Embryonic facial prominence (tissue), 1 donor: ENCODE data around the gene TBP.

ENCODE experiments used
- DNase-seq: peaks from one replicate; pipeline ENCODE4 v3.0.0-alpha.2; 2016; ENCODE audit errors: extremely low spot score

The TBP gene

DNA sequence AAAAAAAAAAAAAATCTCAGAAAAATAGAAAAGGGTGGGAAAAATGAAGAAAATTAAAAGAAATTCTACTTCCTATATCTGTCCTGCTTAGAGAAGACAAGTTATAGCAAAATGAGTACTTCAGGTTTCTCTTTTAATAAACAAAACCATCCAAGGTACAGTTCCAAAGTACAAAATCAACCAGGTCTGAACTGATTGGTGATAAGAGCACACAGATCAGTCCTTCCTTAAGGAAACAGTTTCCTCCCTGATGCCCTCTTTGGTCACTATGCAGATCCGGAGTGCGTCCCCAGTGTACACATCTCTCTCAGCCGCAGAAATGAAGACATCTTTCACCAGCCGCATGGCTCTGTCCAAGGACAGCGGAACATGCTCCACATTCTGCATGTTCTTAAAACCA, 19.2 kb upstream of the TBP start:
- no peak for DNase-seq

DNA sequence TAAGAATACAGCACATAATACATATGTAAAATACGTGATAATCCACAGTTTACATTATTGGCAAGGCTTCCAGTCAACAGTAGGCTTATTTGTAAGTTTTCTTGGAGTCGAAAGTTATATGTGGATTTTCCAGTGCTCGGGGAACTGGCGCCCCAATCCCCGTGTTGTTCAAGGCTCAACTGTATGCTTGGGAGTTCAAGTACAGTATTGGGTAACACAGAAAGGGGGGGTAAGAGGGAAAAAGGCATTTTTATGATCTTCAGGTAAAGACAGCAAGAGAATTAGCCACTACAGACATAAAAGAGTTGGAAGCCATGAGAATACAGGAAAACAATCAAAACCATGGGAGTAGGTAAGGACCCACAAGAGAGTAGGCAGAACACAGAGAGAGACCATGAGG, 17.5 kb upstream of the TBP start:
- no peak for DNase-seq

DNA sequence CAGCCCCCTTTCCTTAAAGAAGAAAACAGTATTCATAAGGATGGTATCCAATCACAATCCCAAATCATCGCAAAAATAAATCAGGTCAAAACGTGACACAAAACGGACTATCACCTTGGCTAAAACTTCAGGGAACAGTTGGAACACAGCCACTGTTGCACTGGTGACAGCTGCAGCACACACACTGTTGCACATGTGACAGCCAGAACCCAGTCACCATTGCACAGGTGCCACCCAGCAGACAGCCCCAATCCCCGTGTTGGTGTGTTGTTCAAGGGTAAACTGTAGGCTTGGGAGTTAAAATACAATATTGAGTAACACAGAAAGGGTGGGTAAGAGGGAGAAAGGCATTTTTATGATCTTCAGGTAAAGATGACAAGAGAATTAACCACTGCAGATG, 16.8 kb upstream of the TBP start:
- DNase-seq, result no peak

DNA sequence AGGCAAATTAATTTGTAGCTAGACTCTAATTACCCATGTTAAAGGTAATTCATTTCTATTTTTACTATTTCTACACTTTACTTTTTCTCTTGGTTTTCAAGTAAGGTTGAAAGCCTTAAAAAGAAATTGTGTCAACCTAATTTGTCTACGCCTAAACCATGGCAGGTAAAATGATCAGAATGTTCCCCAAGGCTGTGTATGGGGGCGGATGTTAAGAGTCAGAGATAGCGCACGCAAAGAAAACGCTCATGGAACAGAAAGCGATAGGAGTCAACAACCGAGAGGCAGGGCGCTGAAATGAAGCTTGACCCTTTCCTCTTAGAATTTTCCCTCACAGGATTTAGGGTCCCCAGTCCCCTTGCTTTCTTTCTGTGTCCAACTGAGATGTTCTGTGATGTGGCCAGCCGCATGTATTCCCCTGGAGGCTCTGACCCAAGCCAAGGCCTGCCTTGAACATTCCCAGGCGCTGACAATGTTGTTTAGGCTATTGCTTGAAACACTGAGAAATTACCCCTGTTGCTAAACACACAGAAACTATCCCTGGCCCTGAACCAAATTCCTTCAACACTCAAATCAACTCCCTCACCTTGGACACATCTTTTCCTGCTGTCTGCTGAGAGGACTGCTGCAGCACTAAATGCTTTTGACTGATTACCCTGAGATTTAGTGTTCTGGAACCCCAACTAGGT, 12.0 kb upstream of the TBP start:
- DNase-seq, result no peak

DNA sequence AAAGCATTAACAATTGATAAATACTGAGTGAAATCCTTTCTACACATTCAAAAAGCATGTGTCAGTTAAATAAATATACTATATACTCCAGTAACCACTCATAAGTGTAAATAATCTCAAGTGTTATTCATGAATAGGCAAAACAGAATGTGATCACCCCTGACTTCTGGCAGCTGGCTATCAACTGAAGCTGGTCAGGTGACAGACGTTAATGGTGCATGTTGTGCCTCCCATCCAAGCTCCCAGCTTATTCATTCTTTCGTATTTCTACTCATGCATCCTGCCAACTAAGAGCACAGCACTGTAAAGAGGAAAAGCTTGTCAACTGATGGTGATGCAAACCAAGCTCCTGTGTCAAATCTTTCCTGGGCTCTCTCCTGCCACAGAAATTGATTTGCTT, 8.8 kb upstream of the TBP start:
- DNase-seq, result no peak

DNA sequence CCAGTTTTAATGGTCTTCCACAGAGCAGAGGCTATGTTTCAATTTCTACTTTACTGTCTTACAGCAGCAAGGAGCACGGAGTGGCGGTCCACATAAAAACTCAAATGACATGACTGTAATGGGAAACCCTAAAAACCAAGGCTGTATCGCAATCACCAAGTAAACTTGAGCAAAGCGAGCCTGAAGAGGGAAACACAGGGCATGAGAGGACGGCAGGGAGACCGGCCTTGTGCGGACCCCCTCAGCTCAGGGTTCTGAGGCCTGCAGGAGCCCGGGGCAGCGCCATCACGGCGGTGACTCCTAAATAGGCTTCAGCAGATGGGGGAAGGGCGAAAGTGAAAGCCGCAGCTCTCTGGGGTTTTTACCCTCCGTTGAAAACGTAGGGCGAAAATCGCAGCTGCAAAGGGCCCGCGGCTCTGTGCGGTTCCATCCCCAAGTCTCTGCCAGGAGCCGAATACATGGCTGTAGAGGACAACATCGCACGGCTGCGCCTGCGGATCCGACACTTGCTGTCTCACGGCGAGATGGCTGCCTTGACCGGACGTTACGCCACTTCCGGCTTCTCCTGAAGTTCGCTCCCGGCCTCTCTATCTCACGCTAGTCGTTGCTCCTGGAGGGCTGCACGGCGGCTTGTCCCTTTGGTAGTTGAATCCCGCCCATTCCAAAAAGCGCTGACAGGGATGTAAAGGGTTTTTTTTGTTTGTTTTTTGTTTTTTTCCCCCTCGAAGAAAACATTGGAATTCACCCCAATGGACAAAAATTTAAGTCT, 1.2 kb upstream of the TBP start, which contains the start of gene PSMB1:
TSS of gene PSMB1 (minus strand) at position 543 of the 769 bp plus-strand sequence. CDS start at position 478, 65 bp downstream.
- DNase-seq, result peak; percentile 88

DNA sequence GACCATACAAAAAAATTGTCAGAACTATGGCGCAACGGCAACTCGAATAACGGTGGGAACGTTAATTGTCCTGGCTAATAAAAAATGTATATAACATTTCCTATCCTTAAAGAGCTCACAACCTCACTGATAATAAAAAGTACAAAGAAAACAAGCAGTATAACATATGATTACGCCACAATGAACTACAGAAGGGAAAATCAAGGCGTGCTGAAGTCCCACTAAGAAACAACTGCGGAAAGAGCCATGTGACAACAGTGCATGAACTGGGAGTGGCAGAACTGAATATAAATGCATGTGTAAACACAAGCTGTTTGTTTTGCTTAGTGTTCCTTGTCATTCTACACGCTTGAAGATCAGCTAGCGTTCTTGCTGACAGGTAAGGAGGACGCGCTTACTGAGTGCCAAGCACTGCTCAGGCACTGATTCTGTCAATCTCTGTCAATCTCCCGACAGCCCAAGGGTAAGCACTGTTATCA, 596 bp upstream of the TBP start:
- peak; percentile 26 for DNase-seq

DNA sequence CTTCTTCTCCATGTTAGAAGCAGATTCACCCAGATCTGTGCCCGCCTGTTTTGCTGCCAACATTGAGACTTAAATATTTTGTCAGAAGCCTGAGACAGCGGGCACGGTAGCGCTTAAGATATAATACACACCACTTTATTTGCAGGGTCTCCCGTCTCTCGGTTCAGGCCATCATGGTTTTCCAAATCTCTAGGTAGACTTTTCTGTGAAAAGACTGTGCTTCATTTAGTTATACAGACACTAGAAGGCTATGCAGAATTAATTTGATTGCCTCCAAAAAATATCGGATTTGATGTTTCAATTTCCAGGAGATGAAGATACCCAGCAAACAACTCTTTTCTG, 598 bp downstream of the TBP start:
- no peak for DNase-seq

DNA sequence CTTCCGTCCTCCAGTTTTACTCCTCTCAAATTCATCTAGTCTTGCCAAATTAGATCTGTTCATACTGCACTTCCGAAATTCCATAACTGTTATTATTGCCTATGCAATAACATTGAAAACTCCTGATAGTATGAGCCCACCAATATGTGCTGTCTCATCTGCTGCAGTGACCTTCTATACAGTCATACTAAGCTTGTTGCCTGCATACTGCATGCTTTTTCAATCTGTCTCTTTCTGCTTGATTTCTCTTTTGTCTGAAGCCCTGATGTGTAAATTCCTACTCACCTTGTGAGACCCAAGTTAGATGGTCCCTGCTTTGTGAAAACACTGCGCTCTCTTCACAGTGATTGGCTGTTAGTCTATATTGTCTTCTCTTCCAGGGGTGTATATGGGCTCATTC, 1.1 kb downstream of the TBP start:
- no peak for DNase-seq

DNA sequence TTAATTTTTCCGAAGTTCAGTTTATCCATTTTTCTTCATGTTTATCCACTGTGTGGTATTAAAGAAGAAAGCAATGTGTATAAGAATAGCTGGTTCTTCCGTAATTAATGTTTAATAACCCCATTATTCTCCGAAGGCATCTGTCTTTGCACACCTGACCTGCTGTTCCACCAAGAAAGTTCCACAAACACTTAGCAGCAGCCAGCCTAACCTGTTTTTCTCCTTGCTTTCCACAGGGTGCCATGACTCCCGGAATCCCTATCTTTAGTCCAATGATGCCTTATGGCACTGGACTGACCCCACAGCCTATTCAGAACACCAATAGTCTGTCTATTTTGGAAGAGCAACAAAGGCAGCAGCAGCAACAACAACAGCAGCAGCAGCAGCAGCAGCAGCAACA, 7.4 kb downstream of the TBP start:
- DNase-seq, result no peak

DNA sequence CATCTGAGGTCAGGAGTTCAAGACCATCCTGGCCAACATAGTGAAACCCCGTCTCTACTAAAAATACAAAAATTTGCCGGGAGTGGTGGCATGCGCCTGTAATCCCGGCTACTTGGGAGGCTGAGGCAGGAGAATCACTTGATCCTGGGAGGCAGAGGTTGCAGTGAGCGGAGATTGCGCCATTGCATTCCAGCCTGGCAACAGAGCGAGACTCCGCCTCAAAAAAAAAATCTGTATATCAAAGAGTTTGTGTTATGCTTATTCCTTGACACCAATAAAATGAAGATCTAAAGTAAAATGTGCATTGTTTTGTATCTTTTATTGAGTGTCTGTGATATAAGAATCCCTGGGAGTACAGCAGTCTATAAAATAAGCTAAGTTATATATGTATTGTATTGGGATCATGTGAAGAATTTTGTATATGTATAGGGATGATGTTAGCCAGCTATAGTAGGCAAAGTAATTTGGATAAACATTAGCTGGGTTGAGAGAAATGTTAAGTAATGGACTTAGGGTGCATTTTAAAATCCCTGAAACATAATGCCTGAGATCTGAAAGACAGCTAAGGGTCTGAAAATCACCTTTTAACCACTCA, 10.9 kb downstream of the TBP start:
- no peak for DNase-seq

DNA sequence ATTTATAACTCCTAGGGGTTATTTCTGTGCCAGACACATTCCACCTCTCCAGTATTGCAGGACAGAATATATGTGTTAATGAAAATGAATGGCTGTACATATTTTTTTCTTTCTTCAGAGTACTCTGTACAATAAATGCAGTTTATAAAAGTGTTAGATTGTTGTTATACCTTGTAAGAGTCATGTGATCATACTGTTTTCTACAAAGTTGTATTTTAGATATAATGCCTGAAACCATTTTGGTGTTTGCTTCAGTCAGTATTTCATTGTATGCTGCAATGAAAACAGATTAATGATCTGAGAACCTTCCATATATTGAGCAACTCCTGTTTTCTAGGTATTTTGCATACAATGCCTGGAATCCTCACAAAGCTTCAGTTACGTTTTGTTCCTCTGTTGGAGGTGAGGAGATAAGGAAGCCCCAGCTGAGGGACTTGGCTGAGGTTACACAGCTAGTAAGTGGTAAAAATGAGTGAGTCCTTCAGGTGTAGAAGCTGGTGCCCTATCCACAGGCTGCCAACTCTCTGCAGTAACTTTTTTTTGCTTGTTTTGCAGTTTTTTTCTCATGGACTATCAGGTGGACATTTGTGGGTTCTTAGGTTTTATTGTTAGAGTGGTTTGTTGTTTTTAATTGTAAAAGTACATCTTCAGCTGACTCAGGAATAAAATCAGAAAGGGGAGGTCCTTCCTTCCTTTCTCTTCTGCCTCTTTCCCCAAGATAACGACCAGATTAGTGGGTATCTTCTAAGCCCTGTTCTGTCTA, 18.7 kb downstream of the TBP start:
- DNase-seq, result no peak

DNA sequence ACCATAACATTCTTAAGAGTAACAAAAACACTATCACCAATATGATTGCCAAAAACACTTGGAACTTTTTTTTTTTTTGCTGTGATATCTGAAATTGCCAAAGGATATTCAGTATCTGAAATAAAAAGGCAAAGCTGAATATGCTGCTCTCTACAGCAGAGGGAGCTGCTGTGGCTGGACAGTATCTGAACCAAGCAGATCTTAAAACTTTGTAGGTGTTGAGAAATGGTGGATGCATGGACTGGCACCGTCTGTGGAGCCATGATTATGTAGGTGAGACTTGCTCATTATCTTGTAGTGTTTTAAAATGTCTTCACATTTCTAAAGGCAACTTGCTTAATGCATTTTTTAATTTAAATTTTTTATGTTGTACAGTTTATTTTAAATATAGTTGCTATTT, 21.1 kb downstream of the TBP start:
- no peak for DNase-seq

DNA sequence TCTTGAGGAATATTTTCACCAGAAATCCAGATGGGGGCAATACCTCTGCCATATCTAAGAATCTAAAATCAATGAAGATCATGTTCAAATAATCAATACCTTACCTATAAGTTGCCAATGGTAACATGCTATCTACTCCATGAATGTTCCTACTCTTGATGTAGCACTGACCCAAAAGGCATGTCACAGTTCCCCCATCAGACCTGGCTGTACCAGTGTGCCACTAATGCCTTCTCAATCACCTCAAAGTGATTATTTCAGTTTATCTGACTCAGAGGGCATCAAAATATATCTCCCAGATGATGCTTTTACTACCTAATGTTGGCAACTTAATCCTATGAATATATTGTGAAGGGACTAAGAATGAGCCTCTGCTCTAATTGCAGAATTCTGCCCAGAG, 24.7 kb downstream of the TBP start:
- no peak for DNase-seq

DNA sequence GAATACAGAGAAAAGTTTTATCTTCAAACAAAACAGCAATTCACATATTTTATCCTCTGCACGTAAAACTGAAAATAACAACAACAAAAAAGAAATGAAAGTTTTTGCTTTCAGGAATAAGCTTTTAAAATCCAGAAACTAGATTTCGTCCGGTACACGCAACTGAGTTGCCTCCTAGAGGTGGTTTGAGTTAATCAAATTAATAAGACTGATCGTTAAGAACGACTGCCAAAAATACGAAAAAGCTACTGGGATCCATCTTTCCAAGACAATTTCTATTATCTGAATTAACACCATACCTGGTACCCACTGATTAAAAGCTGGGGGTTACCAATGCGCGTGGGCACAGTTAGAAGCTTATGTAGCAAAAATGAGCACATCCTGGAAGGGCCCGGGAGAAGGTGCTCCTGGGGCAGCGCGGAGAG, 29.6 kb downstream of the TBP start:
- DNase-seq, result no peak

DNA sequence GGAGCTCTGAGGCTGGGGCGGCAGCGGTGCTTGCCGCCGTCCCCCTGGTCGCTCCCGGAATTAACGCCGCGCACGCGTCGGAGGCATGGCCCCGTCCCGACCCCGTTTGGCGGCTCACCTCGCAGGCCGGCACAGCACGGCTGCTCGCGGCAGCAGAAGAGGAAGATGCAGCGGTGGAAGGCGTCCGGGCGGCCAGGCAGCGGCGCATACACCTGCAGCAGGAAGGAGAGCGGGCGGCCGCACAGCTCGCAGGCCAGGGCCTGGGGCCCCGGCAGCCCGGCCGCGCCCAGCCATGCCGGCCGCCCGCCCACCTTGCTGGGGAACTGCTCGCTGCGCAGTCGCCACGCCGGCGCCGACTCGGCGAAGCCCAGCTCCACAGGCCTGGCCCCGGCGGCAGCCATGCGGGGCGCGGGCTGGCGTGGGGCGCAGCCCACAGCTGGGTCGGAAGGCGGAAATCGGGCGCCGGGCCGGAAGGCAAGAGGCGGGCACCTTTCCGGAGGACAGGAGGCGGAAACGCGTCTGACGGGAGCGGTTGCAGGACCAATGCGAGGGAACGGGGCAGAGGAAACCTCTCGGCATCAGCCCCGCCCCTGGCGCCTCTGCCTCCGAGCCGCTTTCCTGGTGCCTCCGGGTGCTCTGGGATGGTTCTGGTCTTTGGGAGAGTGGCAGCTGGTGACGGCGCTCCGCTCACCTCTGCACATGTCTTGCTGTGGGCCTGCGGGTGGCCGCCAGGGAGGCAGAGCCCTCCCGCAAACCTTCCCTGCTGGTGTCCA, 30.2 kb downstream of the TBP start, which contains the start of gene PDCD2:
TSS of gene PDCD2 (minus strand) at position 457 of the 773 bp plus-strand sequence. CDS start at position 401, 56 bp downstream.
- peak; percentile 87 for DNase-seq

DNA sequence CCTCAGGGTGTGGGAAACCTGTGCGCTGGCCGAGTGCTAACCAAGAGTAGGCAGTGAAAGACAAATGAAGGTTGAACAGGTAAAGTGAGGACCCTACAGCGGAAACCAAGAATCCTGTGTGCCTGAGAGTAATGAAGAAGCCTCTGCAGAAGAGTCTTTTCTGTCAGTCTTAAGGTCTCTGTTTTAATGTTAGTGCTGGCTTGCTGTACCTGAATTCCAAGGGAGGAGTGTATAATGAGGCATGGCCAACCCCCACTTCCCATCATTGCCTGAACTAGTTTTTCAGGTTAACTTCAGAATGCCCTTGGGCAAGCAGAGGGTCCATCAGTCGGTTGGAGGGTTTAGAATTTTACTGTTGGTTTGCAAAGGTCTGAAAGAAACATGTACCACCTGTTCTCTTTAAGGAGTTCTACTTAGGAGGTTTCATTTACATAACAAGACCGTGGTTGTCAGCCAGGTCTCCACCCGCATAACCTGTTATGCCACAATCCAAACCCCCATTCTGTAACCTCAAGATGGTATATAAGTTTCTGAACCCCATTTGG, 30.9 kb downstream of the TBP start:
- no peak for DNase-seq

DNA sequence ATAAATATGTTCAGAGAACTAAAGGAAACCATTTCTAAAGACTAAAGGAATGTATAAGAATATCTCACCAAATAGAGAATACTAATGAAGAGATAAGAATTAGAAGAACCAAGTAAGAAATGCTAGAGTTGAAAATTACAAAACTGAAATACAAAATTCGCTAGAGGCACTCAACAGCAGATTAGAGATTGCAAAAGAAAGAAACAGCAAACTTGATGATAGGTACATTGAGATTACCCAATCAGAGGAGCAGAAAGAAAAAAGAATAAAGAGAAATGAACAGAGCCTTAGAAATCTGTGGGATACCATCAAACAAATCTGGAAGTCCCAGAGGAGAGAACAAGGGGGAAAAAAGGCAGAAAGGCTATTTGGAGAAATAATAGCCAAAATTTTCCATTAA, 36.6 kb downstream of the TBP start:
- DNase-seq, result no peak

DNA sequence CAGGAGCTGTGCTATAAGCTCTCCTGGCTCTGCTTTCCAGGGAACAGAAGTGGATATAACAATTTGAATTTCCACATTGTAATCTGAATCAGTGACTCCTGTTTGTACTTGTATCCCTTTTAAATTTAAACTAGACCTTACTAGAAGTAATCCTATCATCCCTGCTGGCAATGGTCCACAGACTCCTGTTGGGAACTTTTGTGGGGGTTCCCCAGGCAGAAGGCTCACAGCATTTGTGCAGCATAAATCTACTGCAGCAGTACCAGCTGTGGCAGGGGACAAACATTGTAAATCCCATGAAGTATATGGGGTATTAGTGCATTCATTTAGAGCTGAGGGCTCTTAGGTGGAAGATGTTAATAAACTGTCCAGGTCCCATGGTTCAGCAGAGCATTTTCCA, 42.3 kb downstream of the TBP start:
- DNase-seq, result no peak

DNA sequence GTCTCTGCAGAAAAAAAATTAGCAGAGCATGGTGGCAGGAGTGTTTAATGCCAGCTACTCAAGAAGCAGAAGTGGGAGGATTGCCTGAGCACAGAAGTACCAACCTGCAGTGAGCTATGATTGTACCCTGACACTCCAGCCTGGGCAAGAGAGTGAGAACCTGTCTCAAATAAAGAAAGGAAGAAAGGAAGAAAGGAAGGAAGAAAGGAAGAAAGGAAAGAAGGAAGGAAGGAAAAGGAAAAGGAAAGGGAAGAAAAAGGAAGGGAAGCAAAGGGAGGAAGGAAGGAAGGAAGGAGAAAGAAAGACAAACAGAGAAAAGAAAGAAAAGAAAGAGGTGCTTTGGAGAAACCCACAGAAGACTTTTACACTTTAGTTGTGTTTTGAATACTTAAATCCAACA, 43.1 kb downstream of the TBP start:
- no peak for DNase-seq
